ENCODE results near the gene TSSK6.
"Not testable (repeated sequence)": the region's sequence is repeated elsewhere in the genome, so short reads cannot be mapped to it uniquely, and the experiment has no call there.

The TSSK6 gene

GRCh38 chr19:19485998-19486290 lies 29.4 kb downstream of the TSSK6 start:
- peak; percentile 54 for DNase-seq

- DNase-seq, result peak; percentile 7
Observed at GRCh38 chr19:19485161-19485997, 30.0 kb downstream of the TSSK6 start.

GRCh38 chr19:19482809-19483596 lies 32.3 kb downstream of the TSSK6 start:
- peak; percentile 62 for DNase-seq

GRCh38 chr19:19480688-19481087 lies 34.7 kb downstream of the TSSK6 start:
- DNase-seq, result no peak

- DNase-seq, result no peak
Observed at GRCh38 chr19:19477705-19478383, 37.5 kb downstream of the TSSK6 start.

GRCh38 chr19:19475849-19476828 lies 39.2 kb downstream of the TSSK6 start:
- DNase-seq, result peak; percentile 8

GRCh38 chr19:19475015-19475765 lies 40.2 kb downstream of the TSSK6 start:
- DNase-seq, result no peak

GRCh38 chr19:19472106-19472505 lies 43.2 kb downstream of the TSSK6 start:
- DNase-seq, result not testable (repeated sequence)

- no peak for DNase-seq
Observed at GRCh38 chr19:19471682-19472081, 43.7 kb downstream of the TSSK6 start.

GRCh38 chr19:19470579-19470978 lies 44.8 kb downstream of the TSSK6 start:
- DNase-seq, result no peak

- peak; percentile 7 for DNase-seq
Observed at GRCh38 chr19:19468424-19469050, 46.8 kb downstream of the TSSK6 start.

GRCh38 chr19:19466201-19466600 lies 49.1 kb downstream of the TSSK6 start:
- DNase-seq, result no peak

GRCh38 chr19:19465436-19466070 lies 49.8 kb downstream of the TSSK6 start:
- no peak for DNase-seq

GRCh38 chr19:19464339-19465098 lies 50.8 kb downstream of the TSSK6 start:
- no peak for DNase-seq

All from NCI-H2171 treated with DMSO at 0.1 percent for 48 hours (cell line).